WTC11 (cell line): ENCODE data around the gene SIX4. TPM values are rescaled to one million over a fixed set of nuclear protein-coding genes. Genes with fewer than 3 reads are reported as not detected.

Experiments used
- ATAC-seq: fragments of 200-7000 bp; cut with Tn5 transposase; 2 replicates; pipeline ENCODE4 v1.10.0; 2021; ENCODE audit warnings: mild to moderate bottlenecking, moderate library complexity
- CTCF ChIA-PET: fragments of 300-600 bp; sonication (Branson Sonifier 250); formaldehyde crosslinking; loops from one replicate; lab custom pipeline; 2021; ENCODE audit warnings: antibody characterized with exemption; lab: Charles Lee
- POLR2A ChIA-PET: fragments of 350-600 bp; sonication (Branson Sonifier 250); formaldehyde crosslinking; loops from one replicate; lab custom pipeline; 2021; ENCODE audit warnings: antibody characterized with exemption; lab: Charles Lee
- DNase-seq: peaks from one replicate; pipeline ENCODE4 v3.0.0; 2021; ENCODE audit warnings: low spot score
- H3K27ac Mint-ChIP-seq: 2 replicates; pipeline ENCODE4 v1.8.0; 2021; ENCODE audit warnings: mixed read lengths
- H3K27me3 Mint-ChIP-seq: 2 replicates; pipeline ENCODE4 v1.8.0; 2021; ENCODE audit warnings: low read depth, mild to moderate bottlenecking, moderate library complexity, mixed read lengths
- H3K36me3 Mint-ChIP-seq: 2 replicates; pipeline ENCODE4 v1.8.0; 2021; ENCODE audit warnings: mixed read lengths
- H3K4me1 Mint-ChIP-seq: 2 replicates; pipeline ENCODE4 v1.8.0; 2022; ENCODE audit warnings: mixed read lengths
- H3K4me3 Mint-ChIP-seq: 2 replicates; pipeline ENCODE4 v1.8.0; 2021; ENCODE audit warnings: mild to moderate bottlenecking, moderate library complexity, mixed read lengths
- H3K9me3 Mint-ChIP-seq: 2 replicates; pipeline ENCODE4 v1.8.0; 2021; ENCODE audit warnings: mixed read lengths
- ATF2 ChIP-seq: sonication (generic); formaldehyde crosslinking; IDR thresholded peaks from 2 replicates; pipeline ENCODE4 v1.8.1; 2022; ENCODE audit warnings: low read depth, missing genetic modification reagents, borderline replicate concordance
- CBFB ChIP-seq: sonication (generic); formaldehyde crosslinking; IDR thresholded peaks from 2 replicates; pipeline ENCODE4 v1.8.1; 2022; ENCODE audit warnings: mild to moderate bottlenecking, low read depth, missing genetic modification reagents
- CTCF ChIP-seq: fragments of 200-600 bp; IDR thresholded peaks from 2 replicates; pipeline ENCODE4 v1.8.0; 2022; ENCODE audit warnings: antibody characterized with exemption
- FOXK1 ChIP-seq: sonication (generic); formaldehyde crosslinking; IDR thresholded peaks from 2 replicates; pipeline ENCODE4 v1.8.0; 2022; ENCODE audit warnings: mild to moderate bottlenecking, moderate library complexity, missing genetic modification reagents
- GTF2I ChIP-seq: fragments of 250-450 bp; sonication (Bioruptor Pico); conservative IDR thresholded peaks from 2 replicates; pipeline ENCODE4 v1.4.0; 2021; ENCODE audit warnings: mild to moderate bottlenecking
- MXD4 ChIP-seq: fragments of 250-450 bp; sonication (Bioruptor Pico); IDR thresholded peaks from 2 replicates; pipeline ENCODE4 v1.8.0; 2021; ENCODE audit warnings: mild to moderate bottlenecking, moderate library complexity, borderline replicate concordance
- MYBL2 ChIP-seq: sonication (generic); formaldehyde crosslinking; IDR thresholded peaks from 2 replicates; pipeline ENCODE4 v1.8.1; 2023; ENCODE audit warnings: mild to moderate bottlenecking, moderate library complexity, missing genetic modification reagents
- OVOL2 ChIP-seq: fragments of 250-450 bp; sonication (Bioruptor Pico); IDR thresholded peaks from 2 replicates; pipeline ENCODE4 v1.9.0; 2021; ENCODE audit warnings: mild to moderate bottlenecking, borderline replicate concordance
- STAT6 ChIP-seq: sonication (generic); formaldehyde crosslinking; conservative IDR thresholded peaks from 2 replicates; pipeline ENCODE4 v1.8.1; 2023; ENCODE audit warnings: mild to moderate bottlenecking, low read depth, missing genetic modification reagents, moderate library complexity
- ZMAT4 ChIP-seq: fragments of 250-450 bp; sonication (Bioruptor Pico); IDR thresholded peaks from 2 replicates; pipeline ENCODE4 v1.9.0; 2021; ENCODE audit warnings: mild to moderate bottlenecking
- ZNF138 ChIP-seq: sonication (generic); formaldehyde crosslinking; conservative IDR thresholded peaks from 2 replicates; pipeline ENCODE4 v1.8.1; 2022; ENCODE audit warnings: mild to moderate bottlenecking, moderate library complexity, missing genetic modification reagents
- ZNF232 ChIP-seq: sonication (generic); formaldehyde crosslinking; IDR thresholded peaks from 2 replicates; pipeline ENCODE4 v1.8.0; 2022; ENCODE audit warnings: mild to moderate bottlenecking, missing genetic modification reagents
- ZNF396 ChIP-seq: fragments of 250-450 bp; sonication (Bioruptor Pico); IDR thresholded peaks from 2 replicates; pipeline ENCODE4 v1.8.0; 2021; ENCODE audit warnings: mild to moderate bottlenecking, moderate library complexity, borderline replicate concordance
- ZNF423 ChIP-seq: fragments of 250-450 bp; sonication (Bioruptor Pico); IDR thresholded peaks from 2 replicates; pipeline ENCODE4 v2.1.2; 2022; ENCODE audit warnings: mild to moderate bottlenecking, moderate library complexity
- total RNA-seq: library from RNA; stranded (reverse); gene quantifications from 3 replicates; pipeline ENCODE4 v1.2.3, GENCODE V29; 2021
- TF ChIP-seq, protein P1 (sequence below): sonication (generic); formaldehyde crosslinking; IDR thresholded peaks from 2 replicates; pipeline ENCODE4 v1.8.0; 2023; ENCODE audit warnings: mild to moderate bottlenecking, missing genetic modification reagents
- TF ChIP-seq, protein P2 (sequence below): sonication (generic); formaldehyde crosslinking; IDR thresholded peaks from 2 replicates; pipeline ENCODE4 v1.8.0; 2022; ENCODE audit warnings: mild to moderate bottlenecking, missing genetic modification reagents
- TF ChIP-seq, protein P3 (sequence below): fragments of 250-450 bp; sonication (Bioruptor Pico); IDR thresholded peaks from 2 replicates; pipeline ENCODE4 v1.9.0; 2021; ENCODE audit warnings: mild to moderate bottlenecking

Gene SIX4
- total RNA-seq, 1 experiment from 2014 or later = 41.8 TPM

DNA sequence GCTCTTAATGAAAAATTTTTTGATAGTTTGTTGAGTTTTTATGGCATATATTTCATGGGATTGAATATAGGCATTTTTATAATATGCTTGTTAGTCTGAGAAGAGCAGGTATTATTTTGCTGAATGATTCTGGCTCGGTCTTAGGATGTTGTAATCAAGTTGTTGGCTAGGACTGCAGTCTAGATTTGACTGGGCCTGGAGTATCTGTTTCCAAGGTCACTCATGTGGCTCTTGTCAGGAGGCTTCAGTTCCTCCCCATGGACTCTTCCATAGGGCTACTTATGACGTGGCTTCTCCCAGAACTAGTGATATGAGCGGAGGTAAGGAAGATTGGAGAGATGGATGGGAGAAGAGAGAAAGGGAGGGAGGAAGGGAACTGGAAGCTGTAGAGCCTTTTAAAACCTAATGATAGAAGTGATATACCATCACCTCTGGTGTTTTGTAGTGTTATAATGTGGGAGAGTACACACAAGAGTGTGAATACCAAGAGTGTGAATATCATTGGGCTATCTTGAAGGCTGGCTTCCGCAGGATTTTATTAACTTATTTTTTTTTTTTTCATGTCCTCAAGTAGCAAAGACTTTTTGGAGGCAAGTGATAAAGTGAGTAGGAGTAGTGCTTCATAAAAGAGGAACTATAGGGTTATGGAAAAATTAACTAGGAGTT, 14.8 kb upstream of the SIX4 start (continued):
- TF ChIP-seq ZNF396 (no peak), CTCF (no peak)
- TF ChIP-seq, protein P1, sequence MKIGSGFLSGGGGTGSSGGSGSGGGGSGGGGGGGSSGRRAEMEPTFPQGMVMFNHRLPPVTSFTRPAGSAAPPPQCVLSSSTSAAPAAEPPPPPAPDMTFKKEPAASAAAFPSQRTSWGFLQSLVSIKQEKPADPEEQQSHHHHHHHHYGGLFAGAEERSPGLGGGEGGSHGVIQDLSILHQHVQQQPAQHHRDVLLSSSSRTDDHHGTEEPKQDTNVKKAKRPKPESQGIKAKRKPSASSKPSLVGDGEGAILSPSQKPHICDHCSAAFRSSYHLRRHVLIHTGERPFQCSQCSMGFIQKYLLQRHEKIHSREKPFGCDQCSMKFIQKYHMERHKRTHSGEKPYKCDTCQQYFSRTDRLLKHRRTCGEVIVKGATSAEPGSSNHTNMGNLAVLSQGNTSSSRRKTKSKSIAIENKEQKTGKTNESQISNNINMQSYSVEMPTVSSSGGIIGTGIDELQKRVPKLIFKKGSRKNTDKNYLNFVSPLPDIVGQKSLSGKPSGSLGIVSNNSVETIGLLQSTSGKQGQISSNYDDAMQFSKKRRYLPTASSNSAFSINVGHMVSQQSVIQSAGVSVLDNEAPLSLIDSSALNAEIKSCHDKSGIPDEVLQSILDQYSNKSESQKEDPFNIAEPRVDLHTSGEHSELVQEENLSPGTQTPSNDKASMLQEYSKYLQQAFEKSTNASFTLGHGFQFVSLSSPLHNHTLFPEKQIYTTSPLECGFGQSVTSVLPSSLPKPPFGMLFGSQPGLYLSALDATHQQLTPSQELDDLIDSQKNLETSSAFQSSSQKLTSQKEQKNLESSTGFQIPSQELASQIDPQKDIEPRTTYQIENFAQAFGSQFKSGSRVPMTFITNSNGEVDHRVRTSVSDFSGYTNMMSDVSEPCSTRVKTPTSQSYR (CRISPR knock-in tag) = no peak

GRCh38 chr14:60736494-60736893, 12.3 kb upstream of the SIX4 start:
- Mint-ChIP-seq H3K4me3 (peak overlapping the region; percentile 97), H3K27me3 (no peaks in the 10 kb centered on the region), H3K36me3 (no peaks in the 10 kb centered on the region), H3K27ac (no peak overlapping the region), H3K4me1 (peaks cover 15% of the 10 kb centered on the region), H3K9me3 (no peaks in the 10 kb centered on the region)
- POLR2A ChIA-PET = no interaction called here
- TF ChIP-seq ZNF232 (CRISPR knock-in tag) = no peak
- no peak for TF ChIP-seq STAT6 (CRISPR knock-in tag)
- TF ChIP-seq ZNF423 (CRISPR knock-in tag) = no peak
- no peak for TF ChIP-seq CBFB
- TF ChIP-seq GTF2I (CRISPR knock-in tag) = no peak
- no peak for TF ChIP-seq FOXK1 (CRISPR knock-in tag)
- TF ChIP-seq, protein P2, sequence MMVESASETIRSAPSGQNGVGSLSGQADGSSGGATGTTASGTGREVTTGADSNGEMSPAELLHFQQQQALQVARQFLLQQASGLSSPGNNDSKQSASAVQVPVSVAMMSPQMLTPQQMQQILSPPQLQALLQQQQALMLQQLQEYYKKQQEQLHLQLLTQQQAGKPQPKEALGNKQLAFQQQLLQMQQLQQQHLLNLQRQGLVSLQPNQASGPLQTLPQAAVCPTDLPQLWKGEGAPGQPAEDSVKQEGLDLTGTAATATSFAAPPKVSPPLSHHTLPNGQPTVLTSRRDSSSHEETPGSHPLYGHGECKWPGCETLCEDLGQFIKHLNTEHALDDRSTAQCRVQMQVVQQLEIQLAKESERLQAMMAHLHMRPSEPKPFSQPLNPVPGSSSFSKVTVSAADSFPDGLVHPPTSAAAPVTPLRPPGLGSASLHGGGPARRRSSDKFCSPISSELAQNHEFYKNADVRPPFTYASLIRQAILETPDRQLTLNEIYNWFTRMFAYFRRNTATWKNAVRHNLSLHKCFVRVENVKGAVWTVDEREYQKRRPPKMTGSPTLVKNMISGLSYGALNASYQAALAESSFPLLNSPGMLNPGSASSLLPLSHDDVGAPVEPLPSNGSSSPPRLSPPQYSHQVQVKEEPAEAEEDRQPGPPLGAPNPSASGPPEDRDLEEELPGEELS = no peak
- TF ChIP-seq OVOL2 (CRISPR knock-in tag) = no peak
- TF ChIP-seq ZMAT4 (CRISPR knock-in tag) = no peak
- TF ChIP-seq MYBL2 = no peak
- no peak for TF ChIP-seq ATF2 (CRISPR knock-in tag)
- TF ChIP-seq ZNF138 (CRISPR knock-in tag) = no peak
- no peak for TF ChIP-seq MXD4 (CRISPR knock-in tag)
- TF ChIP-seq, protein P3, sequence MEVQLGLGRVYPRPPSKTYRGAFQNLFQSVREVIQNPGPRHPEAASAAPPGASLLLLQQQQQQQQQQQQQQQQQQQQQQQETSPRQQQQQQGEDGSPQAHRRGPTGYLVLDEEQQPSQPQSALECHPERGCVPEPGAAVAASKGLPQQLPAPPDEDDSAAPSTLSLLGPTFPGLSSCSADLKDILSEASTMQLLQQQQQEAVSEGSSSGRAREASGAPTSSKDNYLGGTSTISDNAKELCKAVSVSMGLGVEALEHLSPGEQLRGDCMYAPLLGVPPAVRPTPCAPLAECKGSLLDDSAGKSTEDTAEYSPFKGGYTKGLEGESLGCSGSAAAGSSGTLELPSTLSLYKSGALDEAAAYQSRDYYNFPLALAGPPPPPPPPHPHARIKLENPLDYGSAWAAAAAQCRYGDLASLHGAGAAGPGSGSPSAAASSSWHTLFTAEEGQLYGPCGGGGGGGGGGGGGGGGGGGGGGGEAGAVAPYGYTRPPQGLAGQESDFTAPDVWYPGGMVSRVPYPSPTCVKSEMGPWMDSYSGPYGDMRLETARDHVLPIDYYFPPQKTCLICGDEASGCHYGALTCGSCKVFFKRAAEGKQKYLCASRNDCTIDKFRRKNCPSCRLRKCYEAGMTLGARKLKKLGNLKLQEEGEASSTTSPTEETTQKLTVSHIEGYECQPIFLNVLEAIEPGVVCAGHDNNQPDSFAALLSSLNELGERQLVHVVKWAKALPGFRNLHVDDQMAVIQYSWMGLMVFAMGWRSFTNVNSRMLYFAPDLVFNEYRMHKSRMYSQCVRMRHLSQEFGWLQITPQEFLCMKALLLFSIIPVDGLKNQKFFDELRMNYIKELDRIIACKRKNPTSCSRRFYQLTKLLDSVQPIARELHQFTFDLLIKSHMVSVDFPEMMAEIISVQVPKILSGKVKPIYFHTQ (CRISPR knock-in tag) = no peak
- ATAC-seq (no peak), DNase-seq (no peak)
- CTCF ChIA-PET = no interaction called here
